Duodenal mucosa (tissue), 2 donors: Measurements from ENCODE around the gene PDCD7.
A peak's percentile ranks its signal among the peaks of the same experiment; 100 is the strongest.
"Not testable (repeated sequence)": the region's sequence is repeated elsewhere in the genome, so short reads cannot be mapped to it uniquely, and the experiment has no call there.

Experiments
- H3K27ac ChIP-seq: one replicate; pipeline ENCODE4 v1.7.0; 2013; ENCODE audit warnings: low read depth, low read length
- H3K27me3 ChIP-seq, 2 donors: one replicate each; pipeline ENCODE4 v1.7.0; 2013; ENCODE audit warnings: low read length in 2 of 2, control low read depth in 1 of 2; ENCODE audit not compliant: insufficient read depth in 2 of 2, control insufficient read depth in 1 of 2
- H3K36me3 ChIP-seq, 2 donors: one replicate each; pipeline ENCODE4 v1.7.0; 2013; ENCODE audit warnings: low read length in 2 of 2, control low read depth in 1 of 2; ENCODE audit not compliant: insufficient read depth in 2 of 2, control insufficient read depth in 1 of 2
- H3K4me1 ChIP-seq, 2 donors: one replicate each; pipeline ENCODE4 v1.7.0; 2013; ENCODE audit warnings: low read length in 2 of 2, control low read depth in 1 of 2; ENCODE audit not compliant: insufficient read depth in 2 of 2, control insufficient read depth in 1 of 2
- H3K4me3 ChIP-seq, 2 donors: one replicate each; pipeline ENCODE4 v1.7.0; 2013; ENCODE audit warnings: low read length in 2 of 2, low read depth in 1 of 2
- H3K9ac ChIP-seq, 2 donors: one replicate each; pipeline ENCODE4 v1.7.0; 2013; ENCODE audit warnings: low read length in 2 of 2, low read depth in 1 of 2
- H3K9me3 ChIP-seq, 2 donors: one replicate each; pipeline ENCODE4 v1.7.0; 2013; ENCODE audit warnings: low read length in 2 of 2, control low read depth in 1 of 2; ENCODE audit not compliant: control insufficient read depth in 1 of 2

PDCD7 gene

GRCh38 chr15:65165875-65166274 is 32.3 kb upstream of the PDCD7 start:
- Histone ChIP-seq H3K36me3 (peaks cover 12 to 41% of the 10 kb centered on the region in 2 donors), H3K9me3 (no peaks in the 10 kb centered on the region), H3K4me3 (no peak overlapping the region), H3K27me3 (no peaks in the 10 kb centered on the region), H3K9ac (no peak overlapping the region), H3K27ac (no peak overlapping the region), H3K4me1 (no peaks in the 10 kb centered on the region)

- Histone ChIP-seq H3K4me3 (no peak overlapping the region), H3K4me1 (no peaks in the 10 kb centered on the region), H3K9me3 (no peaks in the 10 kb centered on the region), H3K36me3 (peaks cover 15 to 43% of the 10 kb centered on the region in 2 donors), H3K27me3 (no peaks in the 10 kb centered on the region), H3K9ac (no peak overlapping the region), H3K27ac (no peak overlapping the region)
These were observed 30.5 kb upstream of the PDCD7 start for GRCh38 chr15:65164139-65164538.

GRCh38 chr15:65163041-65163440 is 29.4 kb upstream of the PDCD7 start:
- peaks cover 15 to 53% of the 10 kb centered on the region in 2 donors for H3K36me3 ChIP-seq
- H3K27ac ChIP-seq = no peak overlapping the region
- H3K4me3 ChIP-seq = no peak overlapping the region
- no peaks in the 10 kb centered on the region for H3K4me1 ChIP-seq
- no peaks in the 10 kb centered on the region for H3K27me3 ChIP-seq
- H3K9me3 ChIP-seq = no peaks in the 10 kb centered on the region
- no peak overlapping the region for H3K9ac ChIP-seq

DNA sequence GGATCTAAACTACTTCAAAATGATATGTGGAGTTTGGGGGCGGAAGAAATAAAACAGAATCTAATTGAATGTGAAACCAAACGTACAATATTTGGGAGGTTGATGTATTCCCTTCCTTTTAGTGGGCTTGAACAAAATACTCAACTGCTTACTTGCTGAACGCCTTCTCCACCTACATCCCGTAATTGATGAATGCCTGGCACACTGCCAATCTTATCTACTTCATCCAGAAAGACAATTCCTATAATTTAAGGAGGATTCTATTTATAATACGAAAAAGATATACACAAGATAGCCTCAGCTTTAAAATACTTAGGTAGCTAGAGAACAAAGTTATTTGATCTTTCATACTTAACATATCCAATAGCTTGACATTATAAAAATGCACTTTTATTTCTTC is 23.1 kb upstream of the PDCD7 start:
- H3K27ac ChIP-seq = no peak overlapping the region
- H3K9me3 ChIP-seq = no peaks in the 10 kb centered on the region
- H3K4me1 ChIP-seq = no peaks in the 10 kb centered on the region
- H3K9ac ChIP-seq = no peak overlapping the region
- H3K36me3 ChIP-seq = peaks cover 32 to 73% of the 10 kb centered on the region in 2 donors
- H3K27me3 ChIP-seq = no peaks in the 10 kb centered on the region
- H3K4me3 ChIP-seq = no peak overlapping the region

DNA sequence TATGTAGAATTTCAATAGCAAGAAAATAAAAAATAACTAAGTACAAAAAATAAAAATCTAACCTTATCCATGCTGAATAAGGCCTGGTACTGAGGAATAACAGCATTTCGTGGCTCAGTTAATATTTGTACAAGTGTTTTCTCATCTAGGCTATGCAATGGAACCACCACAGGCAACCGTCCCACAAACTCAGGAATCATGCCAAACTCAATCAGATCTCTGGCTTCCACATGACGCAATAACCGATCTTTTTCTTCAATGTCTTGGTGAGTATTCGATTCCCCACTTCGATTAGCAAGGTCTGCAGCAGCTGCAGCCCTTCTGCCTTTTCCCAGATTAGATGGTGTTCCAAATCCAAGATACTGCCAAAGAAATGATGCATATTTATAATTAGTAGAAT is 21.1 kb upstream of the PDCD7 start:
- no peaks in the 10 kb centered on the region for H3K4me1 ChIP-seq
- H3K27ac ChIP-seq = no peak overlapping the region
- no peaks in the 10 kb centered on the region for H3K9me3 ChIP-seq
- H3K36me3 ChIP-seq = peaks cover 34 to 78% of the 10 kb centered on the region in 2 donors
- H3K9ac ChIP-seq = no peak overlapping the region
- no peak overlapping the region for H3K4me3 ChIP-seq
- H3K27me3 ChIP-seq = no peaks in the 10 kb centered on the region

DNA sequence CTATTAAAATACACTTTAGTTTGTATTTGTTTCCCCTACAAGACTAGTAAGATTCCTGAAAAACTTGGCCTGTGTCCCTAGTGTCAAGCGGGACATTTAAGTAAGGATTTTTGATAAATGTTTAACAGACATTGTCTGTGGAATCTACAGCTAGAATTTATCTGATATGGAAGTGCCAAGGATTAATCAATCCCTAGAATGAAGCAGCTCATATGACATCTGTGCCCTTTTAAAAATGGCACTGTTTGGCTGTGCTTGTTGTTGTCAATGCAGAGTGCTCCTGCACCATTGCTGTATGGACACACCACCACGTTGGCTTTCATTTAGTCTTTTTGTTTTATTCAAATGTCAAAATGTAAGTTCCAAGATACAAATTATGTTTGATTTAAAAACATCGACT is 14.3 kb upstream of the PDCD7 start:
- Histone ChIP-seq H3K36me3 (peaks cover 18 to 39% of the 10 kb centered on the region in 2 donors), H3K9ac (no peak overlapping the region), H3K27ac (no peak overlapping the region), H3K9me3 (no peaks in the 10 kb centered on the region), H3K4me1 (no peaks in the 10 kb centered on the region), H3K4me3 (no peak overlapping the region), H3K27me3 (no peaks in the 10 kb centered on the region)

DNA sequence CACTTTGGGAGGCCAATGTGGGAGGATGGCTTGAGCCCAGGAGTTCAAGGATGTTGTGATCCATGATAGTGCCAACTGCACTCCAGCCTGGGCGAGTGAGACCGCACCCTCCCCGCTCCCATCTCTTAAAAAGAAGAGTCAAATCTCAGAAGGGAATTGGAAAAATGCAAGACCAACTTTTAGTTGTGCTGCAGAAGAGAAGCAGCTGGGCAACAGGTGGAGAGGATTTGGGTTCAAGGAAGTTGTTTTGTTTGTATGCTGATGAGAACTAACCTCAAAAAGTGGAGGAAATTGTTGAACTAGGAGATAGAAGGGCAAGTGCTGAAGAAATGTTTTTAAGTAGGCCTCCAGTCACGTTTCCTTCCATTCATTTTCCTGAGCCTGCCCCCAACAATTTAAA is 12.8 kb upstream of the PDCD7 start:
- H3K4me3 ChIP-seq = no peak overlapping the region
- peaks cover 18 to 30% of the 10 kb centered on the region in 2 donors for H3K36me3 ChIP-seq
- no peak overlapping the region for H3K27ac ChIP-seq
- no peaks in the 10 kb centered on the region for H3K9me3 ChIP-seq
- H3K4me1 ChIP-seq = no peaks in the 10 kb centered on the region
- no peak overlapping the region for H3K9ac ChIP-seq
- H3K27me3 ChIP-seq = no peaks in the 10 kb centered on the region

GRCh38 chr15:65138631-65139030 is 5.0 kb upstream of the PDCD7 start:
- H3K9ac ChIP-seq, H3K4me1 ChIP-seq, H3K9me3 ChIP-seq, H3K27ac ChIP-seq, H3K36me3 ChIP-seq, H3K4me3 ChIP-seq, H3K27me3 ChIP-seq: not testable (repeated sequence)

DNA sequence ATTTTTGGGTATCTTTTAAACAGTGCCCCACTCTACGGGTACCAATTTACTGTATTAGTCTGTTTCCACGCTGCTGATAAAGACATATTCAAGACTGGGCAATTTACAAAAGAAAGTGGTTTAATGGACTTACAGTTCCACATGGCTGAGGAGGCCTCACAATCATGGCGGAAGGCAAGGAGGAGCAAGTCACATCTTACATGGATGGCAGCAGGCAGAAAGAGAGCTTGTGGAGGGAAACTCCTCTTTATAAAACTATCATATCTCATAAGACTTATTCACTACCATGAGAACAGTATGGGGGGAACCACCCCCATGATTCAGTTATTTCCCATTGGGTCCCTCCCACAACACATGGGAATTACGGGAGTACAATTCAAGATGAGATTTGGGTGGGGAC is 4.3 kb upstream of the PDCD7 start:
- not testable (repeated sequence) for H3K9ac ChIP-seq, H3K4me3 ChIP-seq, H3K36me3 ChIP-seq, H3K27me3 ChIP-seq, H3K27ac ChIP-seq, H3K4me1 ChIP-seq, H3K9me3 ChIP-seq

- not testable (repeated sequence) for H3K27me3 ChIP-seq, H3K9ac ChIP-seq, H3K36me3 ChIP-seq, H3K4me3 ChIP-seq, H3K27ac ChIP-seq, H3K9me3 ChIP-seq
- peaks cover 11 to 12% of the 10 kb centered on the region in 2 donors for H3K4me1 ChIP-seq
These were observed 3.5 kb upstream of the PDCD7 start for GRCh38 chr15:65137089-65137488.

- Histone ChIP-seq H3K36me3 (peaks cover 0 to 8% of the 10 kb centered on the region in 2 donors), H3K27me3 (no peaks in the 10 kb centered on the region), H3K4me1 (peaks cover 12 to 16% of the 10 kb centered on the region in 2 donors), H3K27ac (no peak overlapping the region), H3K9ac (no peak overlapping the region), H3K4me3 (peak overlapping the region in 1 of 2 donors; percentile 86), H3K9me3 (no peaks in the 10 kb centered on the region)
These were observed 930 bp upstream of the PDCD7 start for GRCh38 chr15:65134538-65134937.
